ENCODE data around the gene THSD4.

The THSD4 gene

DNA sequence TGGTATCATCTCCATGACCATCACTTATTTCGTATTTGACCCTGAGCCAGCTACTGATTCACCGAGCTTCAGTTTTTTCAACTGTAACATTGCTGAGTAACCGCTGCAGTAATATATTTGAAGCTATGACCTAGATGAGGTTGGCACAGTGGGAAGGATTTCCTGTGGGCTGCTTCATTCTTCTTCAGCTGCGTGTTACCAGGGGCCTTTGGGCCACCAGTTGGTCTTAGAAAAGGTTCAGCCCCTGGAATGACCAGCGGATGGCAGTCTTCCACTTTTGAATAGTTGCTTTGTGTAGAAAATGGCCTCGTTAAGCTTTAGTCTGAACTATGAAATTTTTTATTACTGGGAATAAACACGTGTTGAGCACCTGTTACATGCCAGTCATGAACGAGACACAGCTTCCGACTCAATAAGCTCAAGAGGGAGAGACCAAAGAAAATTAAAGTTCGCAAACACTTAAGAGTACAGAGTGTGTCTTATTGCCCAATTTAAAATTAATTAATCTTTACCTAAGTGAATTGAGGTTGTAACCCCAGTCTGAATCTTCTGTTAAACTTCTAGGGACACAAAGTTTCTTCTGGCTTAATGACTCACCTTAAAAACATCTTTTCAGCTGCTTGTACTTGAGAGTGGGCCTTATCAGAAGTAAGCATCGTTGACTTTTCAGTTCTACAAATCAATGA, 637.5 kb downstream of the THSD4 start:
- Histone ChIP-seq H2AFZ (ENCODE audit: low read depth, low read length) (peak overlapping the region; percentile 30; the same call in 1 of the 2 replicates), H3K36me3 (replicated peaks; ENCODE audit: low read depth, low read length) (no peaks in the 10 kb centered on the region), H3K27me3 (ENCODE audit: low read depth, low read length) (peaks cover 18% of the 10 kb centered on the region; the same call in 1 of the 2 replicates), H3K9me3 (ENCODE audit: insufficient read depth, low read length) (no peaks in the 10 kb centered on the region), H3K4me2 (ENCODE audit: low read length) (no peak overlapping the region), H3K4me1 (ENCODE audit: low read length) (no peaks in the 10 kb centered on the region; the same call in 1 of the 2 replicates), H3K4me3 (ENCODE audit: low read length) (no peak overlapping the region), H3K9ac (ENCODE audit: low read length) (no peak overlapping the region), H4K20me1 (ENCODE audit: insufficient read depth, low read length) (no peaks in the 10 kb centered on the region), H3K79me2 (ENCODE audit: low read length) (no peaks in the 10 kb centered on the region), H3K27ac (ENCODE audit: low read length) (no peak overlapping the region)
- TF ChIP-seq EZH2phosphoT487 (IDR thresholded peaks at IDR 0.05; ENCODE audit: low read depth) (no peak), CTCF (IDR thresholded peaks at IDR 0.05; ENCODE audit: low read depth, low read length) (peak; percentile 78)

GRCh38 chr15:71753346-71753745, 638.1 kb downstream of the THSD4 start:
- TF ChIP-seq CTCF (IDR thresholded peaks at IDR 0.05; ENCODE audit: low read depth, low read length) (no peak), EZH2phosphoT487 (IDR thresholded peaks at IDR 0.05; ENCODE audit: low read depth) (no peak)
- peaks cover 14% of the 10 kb centered on the region; the same call in 1 of the 2 replicates for H3K27me3 ChIP-seq (ENCODE audit: low read depth, low read length)
- H3K27ac ChIP-seq (ENCODE audit: low read length), result no peak overlapping the region
- H3K4me3 ChIP-seq (ENCODE audit: low read length), result no peak overlapping the region
- H3K9ac ChIP-seq (ENCODE audit: low read length), result no peak overlapping the region
- H4K20me1 ChIP-seq (ENCODE audit: insufficient read depth, low read length), result no peaks in the 10 kb centered on the region
- H3K79me2 ChIP-seq (ENCODE audit: low read length), result no peaks in the 10 kb centered on the region
- H3K36me3 ChIP-seq (replicated peaks; ENCODE audit: low read depth, low read length), result no peaks in the 10 kb centered on the region
- no peak overlapping the region for H2AFZ ChIP-seq (ENCODE audit: low read depth, low read length)
- H3K4me1 ChIP-seq (ENCODE audit: low read length), result no peaks in the 10 kb centered on the region; the same call in 1 of the 2 replicates
- no peaks in the 10 kb centered on the region for H3K9me3 ChIP-seq (ENCODE audit: insufficient read depth, low read length)
- no peak overlapping the region for H3K4me2 ChIP-seq (ENCODE audit: low read length)

DNA sequence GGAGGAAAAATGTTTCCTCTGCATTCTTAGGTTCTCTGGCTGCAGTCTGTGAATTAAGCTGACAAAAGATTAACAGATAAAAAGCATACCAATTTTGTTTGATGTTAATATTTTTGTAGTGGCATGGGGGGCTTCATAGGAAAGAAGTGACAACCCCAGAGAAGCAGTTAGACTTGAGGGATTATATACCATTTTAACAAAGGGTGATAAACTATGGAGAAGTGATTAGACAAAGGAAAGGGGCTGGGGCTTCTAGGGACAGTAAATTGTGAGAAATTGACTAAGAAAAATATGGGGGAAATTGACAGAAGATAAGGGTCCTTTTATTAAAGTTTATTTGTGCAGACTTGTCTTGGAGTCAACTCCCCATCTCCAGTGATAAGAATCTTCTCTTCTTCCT, 639.4 kb downstream of the THSD4 start:
- no peak overlapping the region for H3K9ac ChIP-seq (ENCODE audit: low read length)
- H4K20me1 ChIP-seq (ENCODE audit: insufficient read depth, low read length), result no peaks in the 10 kb centered on the region
- H3K79me2 ChIP-seq (ENCODE audit: low read length), result no peaks in the 10 kb centered on the region
- H3K4me2 ChIP-seq (ENCODE audit: low read length), result no peak overlapping the region
- H3K4me1 ChIP-seq (ENCODE audit: low read length), result no peaks in the 10 kb centered on the region; the same call in 1 of the 2 replicates
- no peak overlapping the region for H3K27ac ChIP-seq (ENCODE audit: low read length)
- no peak for TF ChIP-seq EZH2phosphoT487 (IDR thresholded peaks at IDR 0.05; ENCODE audit: low read depth)
- TF ChIP-seq CTCF (IDR thresholded peaks at IDR 0.05; ENCODE audit: low read depth, low read length), result no peak
- no peak overlapping the region for H2AFZ ChIP-seq (ENCODE audit: low read depth, low read length)
- no peaks in the 10 kb centered on the region for H3K9me3 ChIP-seq (ENCODE audit: insufficient read depth, low read length)
- H3K36me3 ChIP-seq (replicated peaks; ENCODE audit: low read depth, low read length), result no peaks in the 10 kb centered on the region
- no peak overlapping the region for H3K4me3 ChIP-seq (ENCODE audit: low read length)
- H3K27me3 ChIP-seq (ENCODE audit: low read depth, low read length), result peaks cover 9% of the 10 kb centered on the region; the same call in 1 of the 2 replicates

- Histone ChIP-seq H3K4me2 (ENCODE audit: low read length) (no peak overlapping the region), H3K4me1 (ENCODE audit: low read length) (no peaks in the 10 kb centered on the region; the same call in 1 of the 2 replicates), H4K20me1 (ENCODE audit: insufficient read depth, low read length) (no peaks in the 10 kb centered on the region), H3K27ac (ENCODE audit: low read length) (no peak overlapping the region), H3K9me3 (ENCODE audit: insufficient read depth, low read length) (peaks cover 4% of the 10 kb centered on the region; the same call in 1 of the 2 replicates), H3K4me3 (ENCODE audit: low read length) (no peak overlapping the region), H3K79me2 (ENCODE audit: low read length) (no peaks in the 10 kb centered on the region), H2AFZ (ENCODE audit: low read depth, low read length) (no peak overlapping the region), H3K9ac (ENCODE audit: low read length) (no peak overlapping the region), H3K27me3 (ENCODE audit: low read depth, low read length) (peaks cover 7% of the 10 kb centered on the region; the same call in 1 of the 2 replicates), H3K36me3 (replicated peaks; ENCODE audit: low read depth, low read length) (no peaks in the 10 kb centered on the region)
- TF ChIP-seq EZH2phosphoT487 (IDR thresholded peaks at IDR 0.05; ENCODE audit: low read depth) (no peak), CTCF (IDR thresholded peaks at IDR 0.05; ENCODE audit: low read depth, low read length) (no peak)
Observed at GRCh38 chr15:71755092-71755970, 640.1 kb downstream of the THSD4 start.

All from OCI-LY3 (cell line).